ENCODE measurements around the gene NMS.

NMS gene

DNA sequence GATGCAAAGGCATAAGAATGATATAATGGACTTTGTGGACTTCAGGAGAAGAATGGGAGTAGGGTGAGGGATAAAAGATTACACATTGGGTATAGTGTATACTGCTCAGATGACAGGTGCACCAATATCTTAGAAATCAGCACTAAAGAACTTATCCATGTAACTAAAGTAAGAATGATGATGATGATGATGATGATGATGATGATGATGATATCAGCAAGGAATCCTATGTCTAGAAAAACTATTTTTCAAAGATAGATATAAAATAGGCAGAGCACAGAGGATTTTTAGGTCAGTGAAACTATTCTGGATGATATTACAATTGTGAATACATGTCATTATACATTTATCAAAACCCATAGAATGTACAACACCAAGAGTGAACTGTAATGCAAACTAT is 34.3 kb downstream of the NMS start:
- peaks cover 54% of the 10 kb centered on the region for H3K27me3 Mint-ChIP-seq
- ATAC-seq (replicated peaks; ENCODE audit: extremely low read depth, poor library complexity, severe bottlenecking) (no peak), DNase-seq (ENCODE audit: low spot score in 2 of 2) (no peak)
- H3K36me3 Mint-ChIP-seq (ENCODE audit: insufficient read depth) = no peaks in the 10 kb centered on the region
- no peaks in the 10 kb centered on the region for H3K4me1 Mint-ChIP-seq
- no peak overlapping the region for H3K4me3 Mint-ChIP-seq
- H3K9me3 Mint-ChIP-seq = peaks cover 16% of the 10 kb centered on the region
- H3K27ac Mint-ChIP-seq (ENCODE audit: low read depth) = no peak overlapping the region

DNA sequence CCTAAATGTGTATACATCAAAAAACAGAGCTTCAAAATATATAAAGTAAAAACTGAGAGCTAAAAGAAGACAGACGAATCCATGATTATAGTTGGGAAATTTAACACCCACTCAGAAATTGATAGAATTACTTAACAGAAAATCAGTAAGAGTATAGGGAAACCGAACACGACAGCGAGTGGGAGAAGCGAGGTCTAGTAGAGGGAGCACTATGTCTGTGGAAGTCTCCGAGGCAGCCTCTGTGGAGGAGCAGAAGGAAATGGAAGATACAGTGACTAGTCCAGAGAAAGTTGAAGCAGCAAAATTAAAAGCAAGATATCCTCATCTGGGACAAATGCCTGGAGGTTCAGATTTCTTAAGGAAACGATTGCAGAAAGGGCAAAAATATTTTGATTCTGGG is 38.8 kb downstream of the NMS start:
- Mint-ChIP-seq H3K36me3 (ENCODE audit: insufficient read depth) (no peaks in the 10 kb centered on the region), H3K27ac (ENCODE audit: low read depth) (no peak overlapping the region), H3K27me3 (peaks cover 19% of the 10 kb centered on the region), H3K4me3 (no peak overlapping the region), H3K4me1 (no peaks in the 10 kb centered on the region), H3K9me3 (no peaks in the 10 kb centered on the region)
- DNase-seq (ENCODE audit: low spot score in 2 of 2) = no peak
- no peak for ATAC-seq (replicated peaks; ENCODE audit: extremely low read depth, poor library complexity, severe bottlenecking)

DNA sequence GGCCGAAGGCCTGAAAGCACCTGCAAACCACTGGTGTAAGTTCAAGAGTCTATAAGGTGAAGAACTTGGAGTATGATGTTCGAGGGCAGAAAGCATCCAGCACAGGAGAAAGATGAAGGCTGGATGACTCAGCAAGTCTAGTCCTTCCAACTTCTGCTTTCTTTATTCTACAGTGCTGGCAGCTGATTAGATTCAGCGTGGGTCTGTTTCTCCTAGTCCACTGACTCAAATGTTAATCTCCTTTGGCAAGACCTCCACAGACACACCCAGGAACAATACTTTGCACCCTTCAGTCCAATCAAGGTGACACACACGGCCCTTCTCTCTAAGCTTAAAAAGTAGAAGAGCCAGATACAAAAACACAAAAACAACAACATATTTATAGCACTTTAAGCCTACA is 43.4 kb downstream of the NMS start:
- ATAC-seq (replicated peaks; ENCODE audit: extremely low read depth, poor library complexity, severe bottlenecking) (no peak), DNase-seq (ENCODE audit: low spot score in 2 of 2) (no peak)
- peaks cover 13% of the 10 kb centered on the region for H3K27me3 Mint-ChIP-seq
- H3K4me3 Mint-ChIP-seq = no peak overlapping the region
- no peak overlapping the region for H3K27ac Mint-ChIP-seq (ENCODE audit: low read depth)
- no peaks in the 10 kb centered on the region for H3K9me3 Mint-ChIP-seq
- H3K36me3 Mint-ChIP-seq (ENCODE audit: insufficient read depth) = no peaks in the 10 kb centered on the region
- no peaks in the 10 kb centered on the region for H3K4me1 Mint-ChIP-seq

DNA sequence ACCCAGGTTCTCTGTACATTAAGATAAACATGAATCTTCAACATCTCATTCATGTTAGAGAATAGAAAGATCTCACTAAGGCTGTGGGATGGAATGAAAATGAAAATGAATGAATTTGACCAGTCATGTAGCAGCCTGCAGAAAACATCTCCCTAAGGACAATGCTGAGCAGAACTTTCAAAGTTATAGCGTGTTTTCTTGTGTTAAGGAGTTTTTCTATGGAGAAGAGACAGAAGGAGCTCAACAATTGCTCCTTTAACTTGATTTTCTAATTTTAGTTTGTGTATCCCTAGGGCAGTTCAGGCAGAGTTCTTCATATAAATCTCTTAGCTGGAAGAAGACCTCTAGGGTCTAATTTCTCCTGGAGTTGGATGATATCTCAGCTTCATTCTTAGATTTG is 47.3 kb downstream of the NMS start:
- DNase-seq (ENCODE audit: low spot score in 2 of 2) (no peak), ATAC-seq (replicated peaks; ENCODE audit: extremely low read depth, poor library complexity, severe bottlenecking) (no peak)
- Mint-ChIP-seq H3K9me3 (no peaks in the 10 kb centered on the region), H3K27ac (ENCODE audit: low read depth) (no peak overlapping the region), H3K36me3 (ENCODE audit: insufficient read depth) (no peaks in the 10 kb centered on the region), H3K27me3 (peaks cover 15% of the 10 kb centered on the region), H3K4me1 (no peaks in the 10 kb centered on the region), H3K4me3 (no peak overlapping the region)

DNA sequence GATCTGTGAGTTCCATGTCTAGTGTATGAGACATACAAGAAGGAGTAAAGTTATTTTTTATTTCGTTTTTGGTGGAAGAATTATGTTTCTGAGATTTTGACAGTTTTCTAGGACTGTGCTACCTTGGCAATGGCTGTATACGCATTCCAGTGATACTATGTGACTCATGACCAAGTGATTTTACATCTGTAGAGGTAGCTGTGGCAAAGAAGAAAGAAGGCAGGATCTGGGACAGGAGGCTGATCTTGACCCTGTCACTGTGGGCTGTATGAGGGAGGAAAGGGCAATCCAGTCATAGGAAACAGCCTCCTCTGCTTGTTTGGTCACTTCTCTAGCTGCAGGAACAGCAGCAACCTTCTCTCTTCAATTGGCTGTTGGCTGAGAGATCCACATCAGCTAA is 48.5 kb downstream of the NMS start:
- Mint-ChIP-seq H3K9me3 (no peaks in the 10 kb centered on the region), H3K4me3 (no peak overlapping the region), H3K36me3 (ENCODE audit: insufficient read depth) (no peaks in the 10 kb centered on the region), H3K27me3 (peaks cover 15% of the 10 kb centered on the region), H3K4me1 (no peaks in the 10 kb centered on the region), H3K27ac (ENCODE audit: low read depth) (no peak overlapping the region)
- ATAC-seq (replicated peaks; ENCODE audit: extremely low read depth, poor library complexity, severe bottlenecking) (no peak), DNase-seq (ENCODE audit: low spot score in 2 of 2) (no peak)

DNA sequence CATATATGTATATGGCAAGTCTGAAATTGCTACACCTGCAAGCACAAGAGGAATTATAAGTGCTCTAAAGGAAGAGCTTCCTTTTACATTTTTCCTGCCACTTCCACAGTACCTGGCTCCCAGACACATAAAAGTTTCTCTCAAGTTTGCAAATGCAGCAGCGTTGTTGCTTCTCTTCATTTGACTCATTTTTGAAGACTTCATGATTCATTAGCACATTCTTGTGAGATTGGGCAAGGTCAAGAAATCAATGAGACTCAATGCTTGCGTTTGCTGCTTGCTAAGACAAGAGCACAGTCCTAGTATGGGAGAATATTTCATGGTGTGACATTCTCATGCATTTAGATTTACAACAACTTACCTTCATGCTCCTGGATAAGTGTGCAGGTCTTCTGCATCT is 49.9 kb downstream of the NMS start:
- H3K9me3 Mint-ChIP-seq = no peaks in the 10 kb centered on the region
- H3K4me3 Mint-ChIP-seq = no peak overlapping the region
- no peaks in the 10 kb centered on the region for H3K36me3 Mint-ChIP-seq (ENCODE audit: insufficient read depth)
- no peak overlapping the region for H3K27ac Mint-ChIP-seq (ENCODE audit: low read depth)
- peaks cover 15% of the 10 kb centered on the region for H3K27me3 Mint-ChIP-seq
- H3K4me1 Mint-ChIP-seq = no peaks in the 10 kb centered on the region
- ATAC-seq (replicated peaks; ENCODE audit: extremely low read depth, poor library complexity, severe bottlenecking) (no peak), DNase-seq (ENCODE audit: low spot score in 2 of 2) (no peak)

DNA sequence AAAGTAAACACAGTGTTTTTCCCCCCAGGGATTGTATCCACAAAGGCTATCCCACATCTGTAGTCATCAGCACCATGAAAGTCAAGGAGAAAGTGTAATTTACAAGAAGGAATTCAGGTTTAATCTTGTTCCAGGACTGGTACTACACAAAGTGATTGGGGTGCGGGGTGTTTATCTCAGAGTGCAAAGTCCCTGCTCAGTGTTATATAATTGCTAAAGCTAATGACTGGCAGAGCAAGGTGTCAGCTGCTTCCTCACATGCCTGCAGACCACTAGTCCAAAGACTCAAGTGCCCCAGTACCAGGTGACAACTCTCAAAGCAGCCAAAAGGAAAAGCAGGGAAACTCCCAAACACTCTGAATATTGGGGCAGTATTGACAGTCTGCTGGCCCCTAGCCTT is 52.1 kb downstream of the NMS start:
- ATAC-seq (replicated peaks; ENCODE audit: extremely low read depth, poor library complexity, severe bottlenecking) (no peak), DNase-seq (ENCODE audit: low spot score in 2 of 2) (no peak)
- Mint-ChIP-seq H3K27me3 (peaks cover 18% of the 10 kb centered on the region), H3K4me1 (no peaks in the 10 kb centered on the region), H3K27ac (ENCODE audit: low read depth) (no peak overlapping the region), H3K36me3 (ENCODE audit: insufficient read depth) (no peaks in the 10 kb centered on the region), H3K4me3 (no peak overlapping the region), H3K9me3 (no peaks in the 10 kb centered on the region)

DNA sequence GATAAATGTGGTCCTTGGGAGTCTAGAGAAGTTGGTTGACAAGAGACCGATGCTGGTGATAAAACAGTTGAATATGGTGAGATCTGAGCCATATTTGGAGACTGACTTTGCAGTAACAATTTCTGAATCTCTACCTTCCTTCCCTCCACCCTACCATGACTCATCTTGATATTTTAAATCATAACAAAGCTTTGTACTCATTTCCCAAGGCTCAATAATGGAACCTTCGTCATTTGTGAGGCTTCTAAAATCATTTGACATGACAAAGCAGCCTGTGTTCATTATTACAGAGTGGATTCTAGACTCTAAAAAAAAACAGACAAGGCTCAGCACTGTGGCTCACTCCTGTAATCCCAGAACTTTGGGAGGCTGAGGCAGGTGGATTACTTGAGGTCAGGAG is 54.0 kb downstream of the NMS start:
- Mint-ChIP-seq H3K27me3 (peaks cover 17% of the 10 kb centered on the region), H3K36me3 (ENCODE audit: insufficient read depth) (peaks cover 2% of the 10 kb centered on the region), H3K4me1 (no peaks in the 10 kb centered on the region), H3K4me3 (no peak overlapping the region), H3K9me3 (no peaks in the 10 kb centered on the region), H3K27ac (ENCODE audit: low read depth) (no peak overlapping the region)
- DNase-seq (ENCODE audit: low spot score in 2 of 2) (no peak), ATAC-seq (replicated peaks; ENCODE audit: extremely low read depth, poor library complexity, severe bottlenecking) (no peak)

DNA sequence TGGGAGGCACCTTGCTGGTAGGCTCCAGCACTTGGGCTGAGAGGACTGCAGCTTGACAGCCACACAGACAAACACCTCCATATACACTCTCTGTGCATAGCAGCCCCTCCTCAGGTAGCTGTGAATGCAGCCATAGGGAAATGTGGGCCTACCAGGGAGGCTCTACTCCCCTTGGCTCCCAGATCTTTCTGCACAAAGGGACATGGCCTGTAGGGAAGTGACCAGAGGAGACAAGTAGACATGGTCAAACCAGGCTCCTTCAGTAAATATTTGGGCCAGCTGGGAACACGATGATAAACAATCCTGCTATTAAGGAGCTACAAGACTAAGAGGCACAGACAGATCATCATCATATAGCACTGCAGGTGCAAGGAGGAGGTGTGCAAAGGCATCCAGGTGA is 56.6 kb downstream of the NMS start:
- peaks cover 2% of the 10 kb centered on the region for H3K36me3 Mint-ChIP-seq (ENCODE audit: insufficient read depth)
- H3K4me3 Mint-ChIP-seq = no peak overlapping the region
- ATAC-seq (replicated peaks; ENCODE audit: extremely low read depth, poor library complexity, severe bottlenecking) = no peak
- no peak overlapping the region for H3K27ac Mint-ChIP-seq (ENCODE audit: low read depth)
- peaks cover 35% of the 10 kb centered on the region for H3K27me3 Mint-ChIP-seq
- no peak for DNase-seq (ENCODE audit: low spot score in 2 of 2)
- H3K9me3 Mint-ChIP-seq = no peaks in the 10 kb centered on the region
- H3K4me1 Mint-ChIP-seq = no peaks in the 10 kb centered on the region

DNA sequence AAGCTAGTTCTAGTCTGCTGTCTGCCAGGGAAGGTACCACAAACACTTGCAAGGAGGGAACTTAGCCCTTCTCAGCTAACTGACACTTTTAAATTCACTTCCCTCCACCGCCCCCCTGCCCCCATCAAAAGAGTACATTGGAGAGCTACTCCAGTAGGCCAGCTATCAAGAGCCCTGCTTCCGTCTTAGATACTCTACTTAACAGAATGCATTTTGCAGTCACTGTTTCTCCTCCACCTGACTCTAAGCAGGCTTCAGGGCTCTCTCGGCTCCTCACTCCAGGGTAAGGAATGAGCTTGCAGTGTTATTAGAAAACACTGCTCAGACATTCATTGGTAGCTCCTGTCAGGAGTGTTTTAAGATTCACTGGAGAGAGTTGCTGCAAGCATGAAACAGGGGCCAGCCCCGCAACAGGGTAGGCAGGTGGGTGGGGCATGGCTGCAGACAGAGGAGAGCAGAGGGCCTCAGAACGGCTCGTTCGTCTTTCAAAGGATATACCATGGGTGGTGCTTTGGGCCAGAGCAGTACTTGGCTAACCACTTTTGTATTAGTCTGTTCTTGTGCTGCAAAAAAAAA is 57.2 kb downstream of the NMS start:
- peaks cover 35% of the 10 kb centered on the region for H3K27me3 Mint-ChIP-seq
- no peak overlapping the region for H3K27ac Mint-ChIP-seq (ENCODE audit: low read depth)
- peaks cover 2% of the 10 kb centered on the region for H3K36me3 Mint-ChIP-seq (ENCODE audit: insufficient read depth)
- no peak overlapping the region for H3K4me3 Mint-ChIP-seq
- no peak for ATAC-seq (replicated peaks; ENCODE audit: extremely low read depth, poor library complexity, severe bottlenecking)
- no peaks in the 10 kb centered on the region for H3K4me1 Mint-ChIP-seq
- no peaks in the 10 kb centered on the region for H3K9me3 Mint-ChIP-seq
- DNase-seq (ENCODE audit: low spot score in 2 of 2) = no peak

DNA sequence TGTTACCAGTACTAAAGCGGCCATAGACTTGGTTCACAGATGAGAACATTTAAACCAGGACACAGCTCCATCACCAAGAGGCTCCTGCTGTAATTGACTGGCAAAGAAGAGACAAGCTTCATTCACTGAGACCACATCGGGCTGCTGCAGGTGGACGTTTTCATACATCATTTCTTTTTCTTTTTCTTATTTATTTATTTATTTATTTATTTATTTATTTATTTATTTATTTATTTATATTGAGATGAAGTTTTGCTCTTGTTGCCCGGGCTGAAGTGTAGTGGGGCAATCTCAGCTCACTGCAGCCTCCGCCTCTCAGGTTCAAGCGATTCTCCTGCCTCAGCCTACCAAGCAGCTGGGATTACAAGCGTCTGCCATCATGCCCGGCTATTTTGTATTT is 58.9 kb downstream of the NMS start:
- no peak overlapping the region for H3K4me3 Mint-ChIP-seq
- H3K27me3 Mint-ChIP-seq = peaks cover 49% of the 10 kb centered on the region
- H3K27ac Mint-ChIP-seq (ENCODE audit: low read depth) = no peak overlapping the region
- H3K9me3 Mint-ChIP-seq = no peaks in the 10 kb centered on the region
- H3K4me1 Mint-ChIP-seq = no peaks in the 10 kb centered on the region
- no peak for DNase-seq (ENCODE audit: low spot score in 2 of 2)
- H3K36me3 Mint-ChIP-seq (ENCODE audit: insufficient read depth) = peaks cover 2% of the 10 kb centered on the region
- no peak for ATAC-seq (replicated peaks; ENCODE audit: extremely low read depth, poor library complexity, severe bottlenecking)

DNA sequence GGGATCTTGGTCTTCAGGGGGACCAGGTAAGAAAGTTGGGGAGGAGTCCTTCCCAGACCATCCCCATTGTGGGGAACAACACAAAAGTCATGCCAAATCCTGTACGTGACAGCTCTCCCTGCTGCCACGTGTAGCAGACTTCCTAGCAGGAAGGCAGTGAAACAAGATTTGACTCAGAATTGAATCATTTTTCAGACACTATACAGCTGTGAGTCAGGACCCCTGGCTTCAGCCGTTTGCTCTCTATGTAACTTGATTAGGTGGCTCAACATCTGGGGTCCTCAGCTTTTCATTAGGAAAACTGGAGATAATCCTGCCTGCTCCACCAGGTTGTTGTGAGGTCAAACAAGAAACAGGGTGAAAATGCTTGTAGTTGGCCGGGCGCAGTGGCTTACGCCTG is 59.6 kb downstream of the NMS start:
- Mint-ChIP-seq H3K4me1 (no peaks in the 10 kb centered on the region), H3K4me3 (no peak overlapping the region), H3K36me3 (ENCODE audit: insufficient read depth) (peaks cover 2% of the 10 kb centered on the region), H3K9me3 (no peaks in the 10 kb centered on the region), H3K27me3 (peaks cover 49% of the 10 kb centered on the region), H3K27ac (ENCODE audit: low read depth) (no peak overlapping the region)
- DNase-seq (ENCODE audit: low spot score in 2 of 2) = no peak
- ATAC-seq (replicated peaks; ENCODE audit: extremely low read depth, poor library complexity, severe bottlenecking) = no peak

Measured in central memory CD8-positive, alpha-beta T cell (primary cell).